Urinary bladder (tissue), 4 donors: ENCODE data around the gene METTL4. TPM values are rescaled to one million over a fixed set of nuclear protein-coding genes. Genes with fewer than 3 reads are reported as not detected.
A peak's percentile ranks its signal among the peaks of the same experiment; 100 is the strongest.

Experiments used
- DNase-seq: peaks from one replicate; pipeline ENCODE4 v3.0.0-alpha.2; 2015; ENCODE audit errors: extremely low spot score
- H3K27ac ChIP-seq: one replicate; pipeline ENCODE4 v1.5.1; 2013; ENCODE audit warnings: low read depth, mild to moderate bottlenecking, moderate library complexity
- H3K36me3 ChIP-seq: one replicate; pipeline ENCODE4 v1.6.1; 2013; ENCODE audit warnings: mild to moderate bottlenecking, moderate library complexity; ENCODE audit not compliant: insufficient read depth
- H3K4me1 ChIP-seq: one replicate; pipeline ENCODE4 v1.6.1; 2013; ENCODE audit warnings: mild to moderate bottlenecking, moderate library complexity; ENCODE audit not compliant: insufficient read depth
- H3K4me3 ChIP-seq: one replicate; pipeline ENCODE4 v1.5.1; 2013; ENCODE audit warnings: low read depth, low read length
- WGBS: extraction: QIAGEN DNeasy Blood & Tissue Kit; methylation state at CpG from one replicate; pipeline ENCODE4 v1.1.7; 2013; 5-methylcytosine and 5-hydroxymethylcytosine counted together
- polyA plus RNA-seq: library from polyadenylated mRNA; stranded (reverse); fragments of 200-250 nt; gene quantifications from one replicate; pipeline ENCODE4 v1.2.3, GENCODE V29; 2013
- total RNA-seq: library from RNA; depleted of rRNA; stranded (reverse); fragments of >200 nt; gene quantifications from one replicate; pipeline ENCODE4 v1.2.3, GENCODE V29; 2014
- donor health status: healthy with polysubstance abuse.
- donor health status: healthy.

Gene METTL4
- total RNA-seq, result 30.5 TPM
- polyA plus RNA-seq, result 8.3 TPM

- H3K27ac ChIP-seq, result peak within 1 kb of the TSS; percentile 94
- H3K4me3 ChIP-seq, result peak within 1 kb of the TSS; percentile 60
- H3K36me3 ChIP-seq, result no peaks in the 10 kb centered on the region
- H3K4me1 ChIP-seq, result peaks cover 2% of the 10 kb centered on the region
- DNase-seq, result peak; percentile 75
- WGBS, result under 1% methylated on average over 55 of the region's 55 CpGs
Measured at GRCh38 chr18:2571200-2572170, at the start of gene METTL4, which contains the start of gene NDC80. METTL4 (minus strand) TSS chr18:2571505; CDS start chr18:2567216, 4,289 bp downstream. NDC80 (plus strand) TSS chr18:2571557; CDS start chr18:2572986, 1,429 bp downstream.

- no peak for DNase-seq
Measured at GRCh38 chr18:2618009-2618408, 46.7 kb upstream of the METTL4 start.

GRCh38 chr18:2617401-2617998 is 46.2 kb upstream of the METTL4 start:
- Histone ChIP-seq H3K27ac (no peak overlapping the region), H3K4me3 (no peak overlapping the region), H3K4me1 (no peaks in the 10 kb centered on the region), H3K36me3 (peaks cover 2% of the 10 kb centered on the region)
- no peak for DNase-seq
- 79% methylated on average over 4 of the region's 4 CpGs for WGBS

More at GRCh38 chr18:2618009-2618408, 46.7 kb upstream of the METTL4 start:
- Histone ChIP-seq H3K4me3 (no peak overlapping the region), H3K36me3 (peaks cover 2% of the 10 kb centered on the region), H3K27ac (no peak overlapping the region), H3K4me1 (no peaks in the 10 kb centered on the region)
- 96% methylated on average over 4 of the region's 4 CpGs for WGBS

- Histone ChIP-seq H3K36me3 (peaks cover 2% of the 10 kb centered on the region), H3K27ac (no peak overlapping the region), H3K4me1 (no peaks in the 10 kb centered on the region), H3K4me3 (no peak overlapping the region)
- WGBS, result 79% methylated on average over 1 of the region's 1 CpG
- no peak for DNase-seq
Measured at GRCh38 chr18:2612996-2613395, 41.7 kb upstream of the METTL4 start.

- DNase-seq, result no peak
- WGBS, result 85% methylated on average over 5 of the region's 5 CpGs
- Histone ChIP-seq H3K27ac (no peak overlapping the region), H3K4me1 (no peaks in the 10 kb centered on the region), H3K4me3 (no peak overlapping the region), H3K36me3 (peaks cover 2% of the 10 kb centered on the region)
Measured at GRCh38 chr18:2610549-2610948, 39.2 kb upstream of the METTL4 start.

GRCh38 chr18:2609604-2610003 is 38.3 kb upstream of the METTL4 start:
- no peaks in the 10 kb centered on the region for H3K4me1 ChIP-seq
- no peak for DNase-seq
- H3K4me3 ChIP-seq, result no peak overlapping the region
- WGBS, result 95% methylated on average over 2 of the region's 2 CpGs
- no peak overlapping the region for H3K27ac ChIP-seq
- H3K36me3 ChIP-seq, result no peaks in the 10 kb centered on the region

- peak overlapping the region; percentile 23 for H3K27ac ChIP-seq
- H3K4me1 ChIP-seq, result no peaks in the 10 kb centered on the region
- H3K36me3 ChIP-seq, result no peaks in the 10 kb centered on the region
- DNase-seq, result no peak
- H3K4me3 ChIP-seq, result no peak overlapping the region
- 68% methylated on average over 2 of the region's 2 CpGs for WGBS
Measured at GRCh38 chr18:2606335-2606734, 35.0 kb upstream of the METTL4 start.

- Histone ChIP-seq H3K36me3 (no peaks in the 10 kb centered on the region), H3K4me3 (no peak overlapping the region), H3K4me1 (no peaks in the 10 kb centered on the region), H3K27ac (no peak overlapping the region)
- DNase-seq, result no peak
Measured at GRCh38 chr18:2602844-2603243, 31.5 kb upstream of the METTL4 start.

- no peak for DNase-seq
- WGBS, result 96% methylated on average over 5 of the region's 5 CpGs
- H3K4me3 ChIP-seq, result no peak overlapping the region
- H3K27ac ChIP-seq, result no peak overlapping the region
- no peaks in the 10 kb centered on the region for H3K36me3 ChIP-seq
- H3K4me1 ChIP-seq, result no peaks in the 10 kb centered on the region
Measured at GRCh38 chr18:2597639-2598038, 26.3 kb upstream of the METTL4 start.

- Histone ChIP-seq H3K36me3 (no peaks in the 10 kb centered on the region), H3K4me1 (no peaks in the 10 kb centered on the region), H3K4me3 (no peak overlapping the region), H3K27ac (peak overlapping the region; percentile 61)
- 73% methylated on average over 2 of the region's 2 CpGs for WGBS
- no peak for DNase-seq
Measured at GRCh38 chr18:2590303-2590702, 19.0 kb upstream of the METTL4 start.

GRCh38 chr18:2589345-2590068 is 18.2 kb upstream of the METTL4 start:
- H3K4me3 ChIP-seq, result no peak overlapping the region
- H3K4me1 ChIP-seq, result no peaks in the 10 kb centered on the region
- H3K27ac ChIP-seq, result peak overlapping the region; percentile 61
- WGBS, result 77% methylated on average over 3 of the region's 3 CpGs
- no peak for DNase-seq
- H3K36me3 ChIP-seq, result no peaks in the 10 kb centered on the region

- Histone ChIP-seq H3K36me3 (no peaks in the 10 kb centered on the region), H3K27ac (peak overlapping the region; percentile 38), H3K4me3 (no peak overlapping the region), H3K4me1 (no peaks in the 10 kb centered on the region)
- peak; percentile 33 for DNase-seq
- 46% methylated on average over 5 of the region's 5 CpGs for WGBS
Measured at GRCh38 chr18:2588666-2589344, 17.5 kb upstream of the METTL4 start.

GRCh38 chr18:2587788-2588187 is 16.5 kb upstream of the METTL4 start:
- Histone ChIP-seq H3K36me3 (no peaks in the 10 kb centered on the region), H3K27ac (peak overlapping the region; percentile 10), H3K4me1 (no peaks in the 10 kb centered on the region), H3K4me3 (no peak overlapping the region)
- no peak for DNase-seq
- WGBS, result 67% methylated on average over 3 of the region's 3 CpGs
